Raji (cell line): ENCODE results near the gene ARHGEF28.

Source experiments
- POLR2A ChIP-seq: IDR thresholded peaks from 2 replicates; pipeline ENCODE4 v1.6.1; 2011; ENCODE audit warnings: low read depth, low read length, control low read depth; ENCODE audit not compliant: insufficient read depth

The ARHGEF28 gene

GRCh38 chr5:73692166-73692640 lies 66.2 kb downstream of the ARHGEF28 start:
- no peak for TF ChIP-seq POLR2A

- TF ChIP-seq POLR2A = no peak
Observed at GRCh38 chr5:73692981-73693380, 67.0 kb downstream of the ARHGEF28 start.

GRCh38 chr5:73693573-73694061 lies 67.6 kb downstream of the ARHGEF28 start:
- TF ChIP-seq POLR2A = no peak

- TF ChIP-seq POLR2A = no peak
Observed at GRCh38 chr5:73694089-73694488, 68.1 kb downstream of the ARHGEF28 start.

GRCh38 chr5:73698011-73698410 lies 72.0 kb downstream of the ARHGEF28 start:
- TF ChIP-seq POLR2A = no peak

- no peak for TF ChIP-seq POLR2A
Observed at GRCh38 chr5:73701566-73701965, 75.6 kb downstream of the ARHGEF28 start.

- no peak for TF ChIP-seq POLR2A
Observed at GRCh38 chr5:73702534-73702933, 76.5 kb downstream of the ARHGEF28 start.

GRCh38 chr5:73702951-73703350 lies 77.0 kb downstream of the ARHGEF28 start:
- TF ChIP-seq POLR2A = no peak

- TF ChIP-seq POLR2A = no peak
Observed at GRCh38 chr5:73705364-73705763, 79.4 kb downstream of the ARHGEF28 start.

GRCh38 chr5:73706963-73707362 lies 81.0 kb downstream of the ARHGEF28 start:
- TF ChIP-seq POLR2A = no peak

- TF ChIP-seq POLR2A = no peak
Observed at GRCh38 chr5:73709536-73710129, 83.6 kb downstream of the ARHGEF28 start.

GRCh38 chr5:73716284-73716808 lies 90.3 kb downstream of the ARHGEF28 start:
- no peak for TF ChIP-seq POLR2A

- no peak for TF ChIP-seq POLR2A
Observed at GRCh38 chr5:73718762-73719161, 92.8 kb downstream of the ARHGEF28 start.

GRCh38 chr5:73719632-73720031 lies 93.6 kb downstream of the ARHGEF28 start:
- TF ChIP-seq POLR2A = no peak

GRCh38 chr5:73722231-73722630 lies 96.2 kb downstream of the ARHGEF28 start:
- no peak for TF ChIP-seq POLR2A

- no peak for TF ChIP-seq POLR2A
Observed at GRCh38 chr5:73726071-73726470, 100.1 kb downstream of the ARHGEF28 start.
